SIG-M5 (cell line): Measurements from ENCODE around the gene PLAC1.

ENCODE experiments used
- DNase-seq: peaks from one replicate; lab custom pipeline; 2025; lab: John Stamatoyannopoulos, UW

The PLAC1 gene

DNA sequence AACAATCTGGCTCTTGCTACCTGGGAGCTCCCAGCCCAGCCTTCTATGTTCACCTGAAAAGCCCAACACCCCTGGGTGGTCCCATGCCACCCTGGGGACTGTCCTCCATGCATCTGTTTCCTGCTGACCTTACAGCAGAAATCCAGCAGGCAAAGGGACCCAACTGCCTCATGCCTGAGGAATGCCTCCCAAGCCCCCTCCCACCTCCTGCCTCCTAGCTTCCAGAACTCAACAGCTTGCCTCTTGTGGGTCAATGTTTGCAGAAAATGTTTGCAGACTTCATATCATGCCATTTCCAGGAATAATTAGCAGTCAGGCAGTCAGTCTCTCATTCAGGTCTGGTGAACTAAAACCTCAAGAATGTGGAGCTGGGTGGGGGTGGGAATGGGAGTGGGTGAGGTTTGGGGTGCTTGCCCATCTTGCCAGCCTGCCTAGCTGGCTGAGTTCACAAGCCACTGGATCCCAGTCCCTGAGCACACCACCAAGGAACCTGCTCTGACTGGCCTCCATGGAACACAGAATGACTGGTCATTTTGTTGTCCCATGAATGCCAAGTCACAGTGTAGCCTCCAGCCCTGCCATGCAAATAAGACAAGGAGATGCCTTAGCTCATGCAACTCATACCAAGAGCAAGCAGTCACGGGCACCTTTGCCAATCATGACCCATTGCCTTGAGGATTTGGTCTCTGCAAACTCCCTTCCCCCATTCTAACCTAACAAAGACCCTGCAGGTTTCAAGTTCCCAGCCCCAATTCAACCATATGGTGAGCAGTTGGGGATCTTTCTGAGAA is 12.1 kb upstream of the PLAC1 start:
- DNase-seq: no peak

DNA sequence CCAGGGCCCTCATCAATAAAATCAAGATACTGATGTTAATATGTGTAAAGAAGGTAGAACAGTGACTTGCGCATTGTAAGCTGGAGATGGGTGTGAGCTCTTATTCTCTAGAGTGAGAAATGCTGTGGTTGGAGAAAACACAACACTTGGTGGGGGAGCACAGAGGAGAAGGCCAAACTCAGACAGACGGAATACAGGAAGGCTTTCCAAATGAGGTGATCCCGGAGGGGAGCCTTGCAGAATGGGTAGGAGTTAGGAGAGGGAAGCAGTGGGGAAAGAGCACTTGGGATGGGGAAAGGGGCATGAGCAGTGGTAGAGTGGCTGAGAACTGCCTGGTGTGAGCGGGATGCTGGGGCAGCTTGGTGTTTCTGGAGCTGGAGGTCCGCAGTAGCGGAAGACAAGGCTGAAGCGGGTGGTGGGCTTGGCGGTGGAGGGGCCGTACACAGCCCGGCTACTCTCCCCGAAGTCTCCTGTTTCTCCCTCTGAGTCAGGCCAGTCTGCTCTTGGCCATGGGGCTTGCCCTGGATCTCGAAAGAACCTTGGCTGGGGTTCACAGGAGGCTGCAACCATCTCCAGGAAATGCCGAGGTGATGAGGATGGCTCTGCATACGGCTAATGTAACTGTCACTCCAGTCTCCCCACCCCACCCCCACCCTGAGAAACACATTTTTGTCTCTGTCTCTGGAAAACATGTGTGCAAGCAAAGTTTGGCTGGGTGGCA is 11.3 kb upstream of the PLAC1 start:
- no peak for DNase-seq

DNA sequence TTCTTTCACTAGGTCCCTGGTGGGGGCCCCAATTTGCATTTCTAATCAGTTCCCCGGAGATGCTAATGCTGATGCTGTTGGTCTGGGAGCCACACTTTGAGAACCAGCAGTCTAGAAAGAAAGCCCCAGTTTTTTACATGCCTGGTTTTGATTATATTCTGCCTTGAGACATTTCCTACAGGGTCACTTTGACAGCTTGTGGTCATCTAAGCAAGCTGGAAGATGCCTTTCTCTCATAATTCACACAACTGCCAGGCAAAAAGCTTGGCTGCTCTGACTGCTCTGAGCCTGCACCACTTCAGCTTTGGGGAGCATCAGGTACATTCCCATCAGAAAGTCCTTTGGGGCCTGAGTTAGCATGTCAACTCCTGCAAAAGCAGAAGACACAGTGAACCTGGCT is 5.9 kb upstream of the PLAC1 start:
- no peak for DNase-seq

DNA sequence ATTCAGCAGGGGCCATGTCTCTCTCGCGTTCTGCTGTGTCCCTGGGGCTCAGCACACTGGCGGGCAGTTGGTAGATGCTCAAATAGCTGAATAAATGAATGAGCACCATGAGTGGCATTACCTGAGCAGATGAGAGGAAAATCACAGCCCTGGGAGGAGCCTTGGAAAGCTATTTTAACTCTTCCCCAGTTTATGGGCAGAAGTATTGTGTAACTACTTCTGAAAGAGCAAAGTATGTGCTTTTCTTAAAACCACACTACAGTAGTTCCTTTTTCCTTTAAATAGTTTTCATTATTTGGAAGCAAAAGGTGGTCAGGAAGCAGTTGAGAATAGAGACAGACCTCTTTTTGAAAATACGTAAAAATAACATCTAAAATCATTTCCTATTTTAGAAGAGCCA is 3.0 kb upstream of the PLAC1 start:
- DNase-seq: no peak

DNA sequence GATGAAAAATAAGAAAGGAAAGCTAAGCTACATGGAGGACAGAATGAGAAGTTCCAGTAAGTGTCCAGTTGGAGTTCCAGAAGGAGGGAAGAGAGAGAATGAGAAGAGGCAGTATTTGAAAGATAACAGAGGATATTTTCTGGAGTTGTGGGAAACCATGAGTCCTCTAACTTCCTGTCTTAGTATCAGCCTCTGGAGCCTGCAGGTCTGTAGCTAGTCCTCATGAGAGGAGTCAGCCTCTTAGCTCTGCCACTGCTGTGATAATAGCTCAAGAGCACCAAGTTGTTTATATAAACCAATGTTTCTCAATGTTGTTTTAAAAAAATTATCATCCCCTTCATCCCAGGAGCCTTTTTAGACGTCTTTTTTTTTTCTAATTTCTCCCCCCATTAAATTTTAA is 2.4 kb upstream of the PLAC1 start:
- DNase-seq: no peak

DNA sequence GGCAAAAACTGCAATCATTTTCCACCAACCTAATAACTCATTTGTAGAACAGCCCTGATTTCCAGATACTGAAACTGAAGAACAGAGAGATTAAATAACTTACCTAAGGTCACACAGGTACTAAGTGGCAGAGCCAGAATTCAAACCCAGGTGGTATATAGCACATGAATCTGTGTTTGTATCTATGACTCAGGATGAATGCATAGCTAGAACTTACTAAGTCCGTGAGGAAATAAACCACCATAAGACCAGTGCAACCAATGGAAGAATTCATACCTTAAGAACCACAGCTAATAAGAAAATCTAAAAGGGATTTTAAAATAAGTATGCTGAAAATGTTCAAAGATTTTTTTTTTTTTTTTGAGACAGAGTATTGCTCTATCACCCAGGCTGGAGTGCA is 1.5 kb upstream of the PLAC1 start:
- no peak for DNase-seq

DNA sequence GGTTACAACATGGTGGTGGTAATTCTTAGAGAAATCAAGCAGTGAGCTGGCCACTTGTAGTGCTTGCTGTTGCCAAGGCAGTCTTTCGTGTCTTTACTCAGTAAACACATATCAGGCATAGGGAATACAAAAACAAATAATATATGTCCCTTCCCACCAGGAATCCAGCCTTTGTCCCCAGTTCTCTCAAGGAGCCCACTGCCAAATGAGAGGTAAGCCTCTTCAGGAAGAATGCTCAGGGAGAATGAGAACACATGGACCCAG is 421 bp upstream of the PLAC1 start:
- DNase-seq: no peak

DNA sequence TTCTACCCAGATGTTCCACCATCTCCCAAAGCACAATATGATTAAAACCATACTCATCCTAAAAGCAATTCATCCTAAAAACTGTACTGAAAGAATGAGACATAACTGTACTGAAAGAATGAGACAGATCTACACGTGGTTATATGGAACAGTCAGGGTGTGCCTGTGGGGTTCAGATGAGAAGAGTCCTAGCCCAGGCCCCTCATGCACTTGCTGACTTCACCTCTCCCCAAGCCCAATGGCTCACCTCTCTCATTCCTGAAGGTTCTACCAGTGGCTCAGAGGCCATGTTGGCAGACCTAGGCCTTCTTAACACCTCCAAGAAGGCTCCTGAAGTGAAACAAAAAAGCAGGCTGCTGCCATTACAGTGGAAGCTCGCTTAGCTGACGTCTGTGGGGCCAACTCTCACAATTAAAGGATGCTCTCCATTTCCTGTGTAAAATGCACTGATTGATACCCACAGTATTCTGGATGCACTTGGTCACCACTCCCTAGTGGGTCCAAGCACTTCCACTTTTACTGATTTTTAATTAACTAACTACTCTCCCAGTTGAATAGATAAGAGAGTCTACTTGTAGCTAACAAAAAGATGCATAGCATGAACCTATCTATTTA is 3.8 kb downstream of the PLAC1 start:
- DNase-seq: no peak

DNA sequence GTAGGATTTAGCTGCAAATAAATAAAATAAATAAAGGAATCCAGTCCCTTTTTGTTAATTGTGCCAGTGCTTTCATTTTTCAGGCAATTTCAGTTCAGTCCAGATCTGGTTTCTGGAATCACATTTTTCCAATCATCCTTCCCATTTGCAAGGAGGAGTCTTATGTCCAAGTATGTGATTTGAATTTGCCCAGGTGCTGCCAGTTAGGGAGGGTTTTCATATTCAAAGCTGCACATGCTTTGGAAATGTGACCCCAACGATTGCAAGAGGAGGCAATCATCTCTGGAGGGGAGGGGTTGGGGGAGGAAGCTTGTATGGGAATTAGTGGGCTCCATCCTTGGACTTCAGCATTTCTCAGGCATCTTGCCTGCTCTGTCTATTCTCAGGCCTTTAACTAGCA is 4.4 kb downstream of the PLAC1 start:
- DNase-seq: no peak

DNA sequence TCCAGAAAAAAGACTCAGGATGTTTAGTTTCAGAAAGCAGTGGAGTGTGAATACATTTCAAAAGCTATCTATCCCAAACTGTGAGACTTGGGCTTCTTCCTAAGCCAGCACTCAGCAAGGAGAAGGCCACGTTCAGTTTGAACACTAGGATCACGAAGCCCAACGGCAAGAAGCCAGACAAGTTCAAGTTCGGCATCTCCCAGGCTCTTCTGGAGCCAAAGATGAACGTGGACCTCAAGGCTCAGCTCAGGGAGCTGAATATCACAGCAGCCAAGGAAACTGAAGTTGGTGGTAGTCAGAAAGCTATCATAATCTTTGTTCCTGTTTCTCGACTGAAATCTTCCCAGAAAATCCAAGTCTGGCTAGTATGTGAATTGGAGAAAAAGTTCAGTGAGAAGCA is 7.6 kb downstream of the PLAC1 start:
- DNase-seq: no peak

DNA sequence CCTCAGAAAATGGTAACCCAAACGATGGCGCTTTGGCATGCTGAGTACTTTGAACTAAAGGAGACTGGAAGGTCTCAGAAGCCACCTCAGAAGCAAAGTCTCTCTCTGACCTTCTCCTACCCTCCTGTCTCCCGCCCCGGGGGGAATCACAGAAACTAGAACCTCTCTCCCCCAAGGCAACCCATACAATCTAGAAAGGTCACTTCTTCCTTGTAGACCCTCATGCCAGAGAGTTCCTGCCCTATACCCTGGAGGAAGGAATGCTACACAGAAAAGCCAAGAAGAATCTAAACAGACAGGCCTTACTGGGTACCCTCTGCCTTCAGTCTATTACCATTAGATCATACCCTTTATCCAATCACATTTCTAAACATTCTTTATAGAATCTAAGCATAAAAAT is 8.5 kb downstream of the PLAC1 start:
- DNase-seq: no peak

DNA sequence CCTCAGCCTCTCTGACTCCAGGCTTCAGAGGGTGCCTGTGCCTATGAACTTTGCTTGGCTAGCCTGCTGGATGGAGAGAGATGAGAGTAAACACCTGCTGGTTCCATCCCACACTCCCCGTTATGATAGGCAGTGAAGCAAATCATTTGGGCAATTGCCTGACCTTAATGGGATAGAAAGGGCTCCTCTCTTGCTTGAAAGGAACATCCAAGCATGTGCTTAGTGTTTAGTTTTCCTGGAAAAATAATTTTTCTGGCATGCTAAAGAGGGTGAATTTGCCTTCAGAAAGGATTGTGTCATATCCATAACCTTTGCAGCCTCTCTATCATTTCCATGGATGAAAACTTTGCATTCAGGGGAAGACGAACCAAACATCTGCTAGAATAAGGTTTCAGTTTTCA is 10.8 kb downstream of the PLAC1 start:
- no peak for DNase-seq

DNA sequence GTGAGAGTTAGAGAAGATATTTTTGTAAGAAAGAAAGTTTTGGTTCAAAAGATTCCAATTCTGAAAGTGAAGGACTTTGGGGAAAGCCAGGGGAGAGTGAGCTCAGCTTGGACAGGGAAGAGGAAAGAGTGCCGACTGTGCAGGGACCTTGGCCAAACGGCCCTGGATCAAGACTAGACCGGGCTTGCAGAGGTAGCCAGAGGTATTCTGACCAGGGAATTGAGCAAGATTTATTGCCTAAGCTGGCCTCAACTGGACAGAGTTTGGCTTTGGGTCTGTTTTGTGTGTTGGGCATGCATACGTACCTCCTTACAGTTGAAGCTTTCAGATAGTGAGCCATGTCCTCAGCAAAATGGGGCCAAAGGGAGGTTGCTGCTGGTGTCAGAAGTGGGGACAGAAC is 11.6 kb downstream of the PLAC1 start:
- no peak for DNase-seq

DNA sequence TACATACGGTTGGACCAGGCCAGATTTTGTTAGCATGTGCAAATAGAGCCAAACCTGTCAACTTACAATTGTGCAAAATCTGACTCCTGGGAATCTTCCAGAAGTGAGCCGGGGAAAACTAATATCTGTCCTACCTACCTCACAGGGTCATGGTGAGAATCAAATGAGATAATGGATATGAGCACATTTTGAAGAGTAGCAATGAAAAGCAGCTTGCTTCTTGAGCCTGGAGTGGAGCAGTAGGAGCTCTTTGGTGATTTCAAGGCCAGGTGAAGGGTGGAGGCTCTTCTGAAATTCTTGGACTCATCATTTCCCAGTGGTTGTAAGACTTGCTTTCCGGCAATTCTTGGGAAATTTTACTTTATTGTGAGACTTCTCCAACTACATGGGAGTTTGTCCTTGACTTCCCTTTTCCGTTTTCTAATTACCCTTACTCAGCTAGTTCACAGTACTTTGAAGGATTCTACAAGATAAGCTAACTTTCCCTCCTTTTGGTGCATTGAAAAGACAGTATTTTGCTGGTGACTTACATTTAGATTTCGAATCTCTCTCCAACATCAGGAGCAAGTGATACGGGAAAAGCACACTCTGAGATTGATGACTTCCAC is 12.2 kb downstream of the PLAC1 start:
- DNase-seq: no peak

DNA sequence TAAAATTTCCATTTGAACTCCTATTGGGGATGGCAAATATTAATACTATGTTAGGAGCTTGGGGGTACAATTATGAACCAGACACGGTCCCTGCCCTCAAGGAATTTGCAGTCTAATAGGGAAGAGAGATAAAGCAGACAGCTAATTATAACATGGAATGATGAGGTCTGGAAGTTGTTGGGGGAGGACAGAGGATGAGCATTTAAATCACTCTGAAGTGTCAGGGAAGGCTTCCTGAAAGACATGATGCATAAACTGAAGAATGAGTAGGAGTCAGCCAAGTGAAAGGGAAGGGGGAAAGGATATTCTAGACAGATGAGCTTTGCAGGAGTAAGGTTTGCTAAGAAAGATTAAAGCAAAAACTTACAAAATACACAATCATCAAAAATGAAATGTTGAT is 15.9 kb downstream of the PLAC1 start:
- no peak for DNase-seq

DNA sequence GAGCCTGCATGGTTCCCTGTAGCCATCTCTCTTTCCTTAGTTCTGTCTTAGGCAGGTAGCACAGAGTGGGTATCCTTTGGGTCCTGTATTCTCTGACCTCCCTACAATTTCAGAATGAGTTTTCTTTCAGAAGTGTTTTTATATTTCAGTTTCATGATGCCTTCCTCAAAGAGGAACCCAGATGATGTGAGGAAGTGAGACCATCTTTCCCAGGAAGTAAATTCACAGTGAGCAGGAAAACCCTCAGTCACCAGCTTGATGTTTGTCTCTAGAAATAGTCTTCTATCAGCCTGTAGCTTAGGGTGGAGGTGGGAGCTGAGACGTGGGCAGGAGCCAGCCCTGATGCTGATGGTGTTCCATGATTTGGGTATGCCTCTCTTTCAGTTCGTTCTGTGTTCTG is 16.9 kb downstream of the PLAC1 start:
- DNase-seq: no peak

DNA sequence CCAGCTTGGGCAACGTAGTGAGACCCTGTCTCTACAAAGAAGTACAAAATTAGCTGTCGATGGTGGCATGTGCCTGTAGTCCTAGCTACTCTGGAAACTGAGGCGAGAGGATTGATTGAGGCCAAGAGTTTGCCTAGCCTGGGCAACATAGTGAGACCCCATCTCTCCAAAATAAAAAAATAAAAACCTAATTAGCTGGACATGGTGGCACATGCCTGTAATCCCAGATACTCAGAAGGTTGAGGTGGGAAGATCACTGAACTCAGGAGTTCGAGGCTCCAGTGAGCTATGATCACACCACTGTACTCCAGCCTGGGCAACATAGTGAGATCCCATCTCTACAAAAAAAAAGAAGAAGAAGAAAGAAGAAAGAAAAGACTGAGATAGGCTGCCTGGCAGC is 17.4 kb downstream of the PLAC1 start:
- no peak for DNase-seq

DNA sequence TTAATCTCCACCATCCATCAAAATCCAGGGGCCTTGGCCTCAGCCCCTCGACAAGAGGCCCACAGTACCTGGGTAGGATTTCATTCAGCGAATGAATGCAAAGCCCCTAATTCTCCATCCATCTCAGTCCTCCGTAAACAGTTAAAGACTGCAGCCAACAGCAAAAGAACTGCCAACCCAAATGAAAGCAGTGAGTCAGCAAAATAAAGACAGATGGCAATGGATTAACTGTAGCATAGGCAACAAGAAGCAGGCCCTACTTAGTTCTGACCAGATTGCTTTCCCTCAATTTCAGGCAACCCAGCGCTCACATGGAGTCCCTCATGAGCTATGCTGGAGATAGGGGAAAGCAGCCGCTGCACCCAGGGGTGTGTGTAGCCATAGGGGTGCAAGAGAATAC is 21.4 kb downstream of the PLAC1 start:
- no peak for DNase-seq

DNA sequence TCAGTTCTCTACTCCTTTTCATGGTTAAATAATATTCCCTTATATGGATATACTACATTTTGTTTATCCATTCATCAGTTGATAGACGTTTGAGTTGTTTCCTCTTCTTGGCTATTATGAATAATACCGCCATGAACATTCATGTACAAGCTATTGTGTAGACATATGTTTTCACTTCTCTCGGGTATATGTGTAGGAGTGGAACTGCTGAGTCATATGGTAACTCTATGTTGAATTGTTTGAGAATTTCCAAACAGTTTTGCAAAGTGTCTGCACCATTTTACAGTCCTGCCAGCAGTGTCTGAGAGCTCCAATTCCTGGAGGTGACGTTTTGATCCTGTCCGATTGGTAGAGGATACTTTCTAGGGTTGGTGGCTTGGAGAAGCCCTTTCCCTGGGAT is 23.6 kb downstream of the PLAC1 start:
- DNase-seq: no peak

DNA sequence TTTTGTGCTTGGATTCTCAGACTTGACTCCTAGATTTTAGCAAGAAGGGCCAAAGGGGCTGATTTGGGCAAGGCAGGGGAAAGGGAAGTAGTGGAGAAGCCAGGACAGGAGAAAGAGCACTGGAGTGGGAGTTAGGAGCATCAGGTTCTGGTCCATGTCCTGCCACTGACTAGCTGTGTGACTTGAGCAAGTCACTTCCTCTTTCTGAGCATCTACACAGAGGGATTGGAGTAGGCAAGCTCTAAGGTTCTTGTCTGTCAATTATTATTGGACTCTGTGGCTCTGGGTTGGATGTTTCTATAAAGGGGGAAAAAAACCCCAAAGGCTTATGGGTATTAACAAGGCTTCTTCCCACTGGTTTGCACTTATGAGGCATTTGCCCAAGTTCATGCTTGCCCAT is 24.4 kb downstream of the PLAC1 start:
- no peak for DNase-seq

DNA sequence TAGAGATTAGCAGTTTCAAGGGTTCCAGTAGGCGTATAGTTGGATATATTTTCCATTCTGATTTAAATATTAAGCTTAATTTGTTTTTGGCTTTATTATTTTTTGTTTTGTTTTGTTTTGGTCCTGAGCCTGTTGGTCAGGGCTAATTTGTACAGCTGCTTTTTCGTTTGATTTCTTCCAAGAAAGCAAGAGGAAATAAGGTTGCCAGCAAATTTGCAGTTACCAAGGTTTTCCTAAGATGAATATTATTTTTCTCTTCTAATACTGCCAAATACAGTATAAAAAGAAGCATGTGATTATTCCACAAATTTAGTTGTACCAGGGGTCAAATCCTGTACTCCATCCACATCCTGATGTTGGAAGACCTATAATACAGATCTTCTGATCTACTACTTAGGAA is 24.9 kb downstream of the PLAC1 start:
- DNase-seq: no peak

DNA sequence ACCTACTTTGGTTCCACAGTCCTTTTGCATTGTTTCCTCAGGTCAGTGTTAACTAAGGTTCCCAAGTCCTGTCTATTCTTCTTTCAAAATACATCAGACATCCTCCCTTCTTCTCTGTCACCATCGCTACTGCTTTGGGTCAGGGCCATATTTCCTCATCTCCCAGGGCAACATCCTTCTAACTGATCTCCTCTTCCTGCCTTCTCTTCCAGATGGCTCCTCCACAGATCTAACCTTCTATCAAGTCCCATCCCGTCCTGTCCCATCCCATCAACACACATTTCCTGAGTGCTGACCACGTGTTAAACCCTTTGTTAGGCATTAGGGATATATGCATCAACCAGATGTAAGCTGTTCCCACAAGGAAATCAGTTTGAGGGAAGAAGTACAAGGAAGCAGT is 25.9 kb downstream of the PLAC1 start:
- no peak for DNase-seq
